IPS DF 4.7 (cell line): Measurements from ENCODE around the gene SH3BP4.

ENCODE experiments used
- DNase-seq: peaks from one replicate; pipeline ENCODE4 v3.0.0-alpha.2; 2013; ENCODE audit warnings: low spot score; ENCODE audit errors: extremely low read depth

The SH3BP4 gene

DNA sequence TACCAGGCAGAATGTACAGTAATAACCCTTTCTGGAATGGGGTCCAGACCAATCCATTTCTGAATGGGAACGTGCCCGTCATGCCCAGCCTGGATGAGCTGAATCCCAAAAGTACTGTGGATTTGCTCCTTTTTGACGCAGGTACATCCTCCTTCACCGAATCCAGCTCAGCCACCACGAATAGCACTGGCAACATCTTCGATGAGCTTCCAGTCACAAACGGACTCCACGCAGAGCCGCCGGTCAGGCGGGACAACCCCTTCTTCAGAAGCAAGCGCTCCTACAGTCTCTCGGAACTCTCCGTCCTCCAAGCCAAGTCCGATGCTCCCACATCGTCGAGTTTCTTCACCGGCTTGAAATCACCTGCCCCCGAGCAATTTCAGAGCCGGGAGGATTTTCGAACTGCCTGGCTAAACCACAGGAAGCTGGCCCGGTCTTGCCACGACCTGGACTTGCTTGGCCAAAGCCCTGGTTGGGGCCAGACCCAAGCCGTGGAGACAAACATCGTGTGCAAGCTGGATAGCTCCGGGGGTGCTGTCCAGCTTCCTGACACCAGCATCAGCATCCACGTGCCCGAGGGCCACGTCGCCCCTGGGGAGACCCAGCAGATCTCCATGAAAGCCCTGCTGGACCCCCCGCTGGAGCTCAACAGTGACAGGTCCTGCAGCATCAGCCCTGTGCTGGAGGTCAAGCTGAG is 89.6 kb downstream of the SH3BP4 start:
- no peak for DNase-seq

GRCh38 chr2:235041918-235042575 is 90.2 kb downstream of the SH3BP4 start:
- no peak for DNase-seq

DNA sequence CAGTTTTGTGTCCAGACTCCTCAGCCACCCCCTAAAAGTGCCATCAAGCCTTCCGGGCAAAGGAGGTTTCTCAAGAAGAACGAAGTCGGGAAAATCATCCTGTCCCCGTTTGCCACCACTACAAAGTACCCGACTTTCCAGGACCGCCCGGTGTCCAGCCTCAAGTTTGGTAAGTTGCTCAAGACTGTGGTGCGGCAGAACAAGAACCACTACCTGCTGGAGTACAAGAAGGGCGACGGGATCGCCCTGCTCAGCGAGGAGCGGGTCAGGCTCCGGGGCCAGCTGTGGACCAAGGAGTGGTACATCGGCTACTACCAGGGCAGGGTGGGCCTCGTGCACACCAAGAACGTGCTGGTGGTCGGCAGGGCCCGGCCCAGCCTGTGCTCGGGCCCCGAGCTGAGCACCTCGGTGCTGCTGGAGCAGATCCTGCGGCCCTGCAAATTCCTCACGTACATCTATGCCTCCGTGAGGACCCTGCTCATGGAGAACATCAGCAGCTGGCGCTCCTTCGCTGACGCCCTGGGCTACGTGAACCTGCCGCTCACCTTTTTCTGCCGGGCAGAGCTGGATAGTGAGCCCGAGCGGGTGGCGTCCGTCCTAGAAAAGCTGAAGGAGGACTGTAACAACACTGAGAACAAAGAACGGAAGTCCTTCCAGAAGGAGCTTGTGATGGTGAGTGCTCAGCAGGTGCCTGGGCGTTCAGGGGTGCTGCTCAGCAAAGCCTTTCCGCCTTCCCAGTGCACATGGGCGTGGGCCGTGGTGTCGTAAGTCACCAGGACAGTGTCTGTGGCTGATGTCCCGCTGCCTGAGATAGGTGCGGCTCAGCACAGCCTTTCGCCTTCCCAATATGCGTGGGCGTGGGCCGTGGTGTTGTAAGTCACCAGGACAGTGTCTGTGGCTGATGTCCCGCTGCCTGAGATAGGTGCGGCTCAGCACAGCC is 91.0 kb downstream of the SH3BP4 start:
- DNase-seq: no peak

DNA sequence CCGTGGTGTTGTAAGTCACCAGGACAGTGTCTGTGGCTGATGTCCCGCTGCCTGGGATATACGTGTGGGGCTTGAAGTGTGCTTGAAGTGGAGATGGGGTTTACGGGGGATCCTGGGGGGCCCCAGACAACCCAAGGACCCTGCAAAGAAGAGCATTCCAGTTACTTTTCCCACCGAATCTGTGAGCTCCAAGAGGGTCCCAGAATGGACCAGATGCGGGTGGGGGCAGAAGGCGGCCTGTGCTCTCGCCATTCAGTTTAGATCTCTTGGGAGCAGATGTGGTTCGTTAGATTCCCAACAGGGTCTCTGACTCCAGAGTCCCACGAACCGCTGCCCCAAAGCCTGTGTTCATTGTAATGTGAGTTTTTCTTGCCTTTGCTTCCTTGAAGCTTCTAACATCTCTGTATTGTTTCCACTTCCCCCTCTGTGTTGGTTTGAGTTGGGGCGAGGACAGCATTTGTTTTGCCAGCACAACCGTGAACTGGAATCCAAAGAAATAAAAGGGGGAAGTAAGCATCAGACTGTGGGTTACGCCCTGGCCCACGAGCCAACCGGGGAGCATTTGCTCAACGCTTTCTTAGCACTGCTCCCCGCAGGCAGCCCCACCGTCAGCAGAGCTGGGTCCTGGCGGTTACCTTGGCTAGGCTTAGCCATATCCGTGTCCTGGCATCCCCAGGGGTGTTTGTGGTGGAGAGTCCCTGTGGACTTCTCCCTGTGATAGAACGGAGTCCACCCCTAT is 92.1 kb downstream of the SH3BP4 start:
- no peak for DNase-seq

DNA sequence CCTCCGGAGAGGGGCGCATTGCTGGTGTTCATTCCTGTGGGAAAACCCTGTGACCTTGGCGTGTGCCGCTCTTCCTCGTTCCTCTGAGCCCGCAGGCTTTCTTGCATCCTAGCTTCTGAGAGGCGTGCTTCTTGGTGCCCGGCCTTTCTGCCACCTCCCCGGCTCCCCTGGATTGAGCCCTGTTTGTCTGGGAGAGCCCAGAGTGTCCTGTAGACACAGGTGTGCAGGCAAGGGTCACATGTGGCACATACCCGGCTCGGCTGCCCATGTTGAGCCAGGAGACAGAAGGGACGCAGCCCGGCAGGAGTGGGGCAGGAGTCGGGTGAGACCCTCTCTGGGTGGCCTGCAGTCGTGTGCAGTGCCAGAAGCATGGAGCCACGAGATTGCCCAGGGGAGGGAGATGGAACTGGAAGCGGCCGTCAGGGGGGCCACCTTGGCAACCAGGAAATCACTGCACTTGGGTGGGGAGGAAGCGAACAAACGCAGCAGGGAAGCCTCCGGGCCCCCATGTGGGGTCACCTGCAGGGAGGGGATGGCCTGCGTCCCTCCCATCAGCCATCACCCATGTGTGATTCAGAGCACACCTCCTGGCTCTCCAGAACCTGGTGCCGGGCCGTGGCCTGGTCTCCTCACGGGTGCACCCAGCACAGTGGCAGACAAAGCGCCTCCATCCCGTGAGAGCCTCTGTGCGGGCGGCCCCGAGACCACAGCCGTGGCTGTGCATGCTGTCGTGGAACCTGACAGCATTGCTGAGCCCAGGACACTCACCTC is 92.9 kb downstream of the SH3BP4 start:
- no peak for DNase-seq

GRCh38 chr2:235045336-235045972 is 93.6 kb downstream of the SH3BP4 start:
- DNase-seq: no peak

DNA sequence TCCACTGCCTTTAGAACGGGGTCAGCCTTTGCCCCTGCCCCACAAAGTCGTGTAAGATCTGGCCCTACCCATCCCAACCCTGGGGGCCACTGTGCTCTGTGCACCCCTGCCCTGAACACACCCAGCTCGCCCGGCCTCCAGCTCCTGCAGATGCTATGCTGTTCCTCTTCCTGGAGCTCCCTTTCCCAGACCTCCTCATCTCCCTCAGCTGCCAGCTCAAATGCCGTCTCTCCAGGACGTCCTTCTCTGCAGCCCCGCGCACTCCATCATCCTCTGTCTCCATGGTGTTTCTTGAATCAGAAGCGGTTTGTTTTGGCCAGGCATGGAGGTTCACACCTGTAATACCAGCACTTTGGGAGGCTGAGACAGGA is 94.1 kb downstream of the SH3BP4 start:
- no peak for DNase-seq

- no peak for DNase-seq
Measured at GRCh38 chr2:235046589-235046988, 94.8 kb downstream of the SH3BP4 start.

DNA sequence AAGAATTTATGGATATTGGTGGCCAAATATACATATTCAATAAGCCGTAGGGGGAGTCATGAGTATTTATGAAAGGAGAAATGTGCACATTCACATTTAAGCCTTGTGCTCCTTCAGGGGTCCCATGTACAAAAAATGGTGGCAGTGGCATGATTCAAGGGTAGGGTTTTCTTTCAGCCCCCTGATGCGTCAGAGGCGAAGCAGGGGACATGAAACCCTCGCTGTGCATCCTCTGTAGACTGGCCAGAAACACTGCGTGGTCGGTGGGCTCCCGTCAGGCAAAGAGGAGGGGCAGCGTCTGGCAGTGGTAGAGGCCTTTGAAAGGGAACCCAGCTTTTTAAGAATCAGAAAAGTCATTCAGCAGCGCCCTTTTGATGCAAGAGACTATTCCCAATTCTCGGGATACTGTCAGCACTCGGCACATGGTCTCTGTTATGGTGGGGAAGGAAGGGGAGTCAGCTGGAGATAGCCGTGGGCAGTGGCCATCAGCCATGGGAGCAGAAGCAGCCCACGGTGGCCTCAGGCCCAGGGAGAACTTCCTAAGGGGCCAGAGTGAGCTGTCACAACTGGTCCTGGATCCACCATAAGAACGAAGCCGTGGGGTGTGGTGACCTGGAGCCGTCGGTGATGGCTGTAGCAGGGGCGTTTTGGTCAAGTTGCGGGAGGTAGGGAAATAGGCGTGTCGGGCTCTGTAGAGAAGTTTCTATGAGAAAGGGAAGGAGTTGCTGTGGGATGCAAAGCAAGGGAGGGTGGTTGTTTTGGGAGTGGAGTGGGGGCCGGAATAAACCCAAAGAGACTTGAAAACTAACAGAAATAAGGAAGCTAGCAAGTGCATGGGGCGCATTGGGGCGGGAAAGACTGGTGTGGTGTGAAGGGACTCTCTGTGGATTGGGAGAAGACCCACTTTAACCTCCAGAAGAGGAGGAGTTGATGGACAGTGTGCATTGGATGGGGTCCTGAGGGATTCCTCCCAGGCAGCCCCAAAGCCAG is 95.6 kb downstream of the SH3BP4 start:
- no peak for DNase-seq

- DNase-seq: no peak
Measured at GRCh38 chr2:235048549-235048948, 96.7 kb downstream of the SH3BP4 start.

DNA sequence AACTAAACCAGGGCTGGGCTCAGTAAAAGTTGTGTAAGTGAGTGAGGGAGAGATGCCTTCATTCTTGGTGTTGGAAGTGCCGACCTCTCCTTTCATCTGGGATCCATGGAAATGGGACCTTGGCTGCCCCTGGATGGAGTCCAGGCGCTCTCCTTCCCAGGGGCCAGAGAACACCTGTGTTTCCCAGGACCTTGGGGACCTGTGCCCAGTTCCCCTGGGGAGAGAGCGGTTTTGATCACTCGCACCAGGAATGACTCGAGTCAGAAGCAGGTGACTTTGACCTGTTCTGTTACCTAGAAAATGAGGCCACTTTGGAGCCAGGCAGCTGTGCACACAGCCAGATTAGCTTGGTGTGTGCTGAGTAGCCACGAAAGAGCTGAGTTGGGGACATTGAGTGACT is 97.3 kb downstream of the SH3BP4 start:
- DNase-seq: no peak

DNA sequence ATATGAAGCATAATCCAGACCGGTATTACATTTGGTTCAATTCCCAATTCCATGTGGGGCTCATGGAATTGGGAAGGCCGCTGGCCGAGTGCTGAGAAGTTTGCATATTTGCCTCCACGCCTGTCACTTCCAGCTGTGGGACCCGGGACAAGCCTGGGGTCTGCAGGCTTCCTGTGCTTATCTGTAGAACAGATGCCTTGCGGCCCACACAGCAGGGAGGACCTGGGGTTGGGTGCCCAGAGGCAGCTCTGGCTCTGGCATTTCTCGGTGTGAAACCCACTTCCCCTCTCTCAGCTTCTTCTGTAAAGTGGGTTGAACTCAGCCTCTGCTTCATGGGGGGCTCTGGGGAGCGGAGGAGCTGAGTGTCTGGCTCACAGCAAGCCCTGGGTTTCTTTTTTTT is 97.9 kb downstream of the SH3BP4 start:
- DNase-seq: no peak

DNA sequence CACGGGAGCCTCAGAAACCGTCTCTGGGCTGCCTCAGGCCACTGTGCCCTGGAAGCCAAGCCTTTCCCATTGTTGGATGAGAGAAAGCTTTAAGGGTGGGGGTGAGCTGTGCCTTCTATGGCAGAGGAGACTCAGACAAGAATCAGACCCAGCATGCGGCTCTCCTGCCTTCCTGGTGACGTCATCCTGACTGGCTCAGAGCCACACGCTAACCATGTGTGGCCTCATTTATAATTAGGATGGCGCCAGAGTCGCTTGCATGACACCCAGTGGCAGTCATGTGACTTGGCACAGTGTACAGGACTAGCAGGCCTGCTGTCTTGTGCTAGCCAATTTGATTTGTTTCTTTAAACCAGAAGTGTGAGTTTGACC is 99.1 kb downstream of the SH3BP4 start:
- no peak for DNase-seq

DNA sequence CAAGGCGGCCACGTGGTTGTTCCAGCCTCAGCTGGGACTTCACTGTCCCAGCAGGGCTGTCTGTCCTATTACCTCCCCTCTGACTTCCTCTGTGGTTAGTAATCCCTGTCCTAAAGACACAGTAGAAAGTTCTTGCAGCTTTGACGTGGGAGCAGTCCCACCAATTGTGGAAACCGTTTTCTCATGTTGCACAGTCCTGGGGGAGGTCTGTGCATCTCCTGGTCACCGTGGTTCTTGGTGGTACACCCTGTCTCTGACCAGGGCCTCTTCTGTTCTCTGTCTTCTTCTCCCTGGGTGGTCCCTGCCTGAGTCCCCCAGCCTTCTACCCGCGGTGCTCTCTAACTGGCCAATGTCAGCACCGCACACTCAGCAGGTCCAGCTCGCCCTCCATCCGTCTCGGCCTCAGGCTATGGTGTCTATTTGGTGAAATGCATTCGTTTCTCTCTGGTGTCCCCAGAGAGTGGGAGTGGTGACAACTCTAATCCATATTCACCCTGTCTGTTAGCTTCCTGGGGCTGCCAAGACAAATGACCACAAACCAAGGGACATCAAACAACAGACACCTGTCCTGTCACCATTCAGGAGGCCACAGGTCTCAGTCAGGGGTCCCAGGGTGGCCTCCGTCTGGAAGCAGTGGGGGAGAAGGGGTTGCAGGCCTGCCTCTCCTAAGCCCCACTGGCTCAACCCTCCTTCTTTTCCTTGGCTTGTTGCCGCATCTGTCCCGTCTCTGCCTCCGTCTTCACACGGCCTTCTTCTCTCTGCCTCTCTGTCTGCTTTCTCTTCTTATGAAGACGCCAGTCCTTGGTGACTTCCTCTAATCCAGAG is 99.8 kb downstream of the SH3BP4 start:
- no peak for DNase-seq

GRCh38 chr2:235052514-235053354 is 100.9 kb downstream of the SH3BP4 start:
- DNase-seq: no peak

- no peak for DNase-seq
Measured at GRCh38 chr2:235053651-235054050, 101.8 kb downstream of the SH3BP4 start.

GRCh38 chr2:235054475-235054874 is 102.7 kb downstream of the SH3BP4 start:
- no peak for DNase-seq
